ENCODE measurements around the gene ARHGEF33.

ARHGEF33 gene

DNA sequence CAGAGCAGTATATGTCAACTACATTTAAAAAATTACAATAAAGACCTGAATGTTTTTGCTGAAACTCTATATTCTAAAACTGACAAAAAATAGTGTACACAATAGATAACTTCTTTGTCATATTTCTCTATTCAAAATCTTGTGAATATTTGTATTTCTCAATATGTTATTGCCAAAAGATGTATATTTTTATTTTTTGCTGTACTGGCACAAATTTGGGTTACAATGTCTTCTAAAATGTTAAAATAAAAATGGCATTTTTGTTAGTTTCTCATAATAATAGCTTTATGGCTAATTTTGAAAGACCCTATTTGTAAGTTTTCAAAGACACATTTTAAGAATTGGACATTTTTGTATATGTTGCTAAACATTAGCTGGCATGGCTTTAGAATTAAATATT lies 630 bp upstream of the ARHGEF33 start:
- TF ChIP-seq, protein P1, sequence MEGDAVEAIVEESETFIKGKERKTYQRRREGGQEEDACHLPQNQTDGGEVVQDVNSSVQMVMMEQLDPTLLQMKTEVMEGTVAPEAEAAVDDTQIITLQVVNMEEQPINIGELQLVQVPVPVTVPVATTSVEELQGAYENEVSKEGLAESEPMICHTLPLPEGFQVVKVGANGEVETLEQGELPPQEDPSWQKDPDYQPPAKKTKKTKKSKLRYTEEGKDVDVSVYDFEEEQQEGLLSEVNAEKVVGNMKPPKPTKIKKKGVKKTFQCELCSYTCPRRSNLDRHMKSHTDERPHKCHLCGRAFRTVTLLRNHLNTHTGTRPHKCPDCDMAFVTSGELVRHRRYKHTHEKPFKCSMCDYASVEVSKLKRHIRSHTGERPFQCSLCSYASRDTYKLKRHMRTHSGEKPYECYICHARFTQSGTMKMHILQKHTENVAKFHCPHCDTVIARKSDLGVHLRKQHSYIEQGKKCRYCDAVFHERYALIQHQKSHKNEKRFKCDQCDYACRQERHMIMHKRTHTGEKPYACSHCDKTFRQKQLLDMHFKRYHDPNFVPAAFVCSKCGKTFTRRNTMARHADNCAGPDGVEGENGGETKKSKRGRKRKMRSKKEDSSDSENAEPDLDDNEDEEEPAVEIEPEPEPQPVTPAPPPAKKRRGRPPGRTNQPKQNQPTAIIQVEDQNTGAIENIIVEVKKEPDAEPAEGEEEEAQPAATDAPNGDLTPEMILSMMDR (IDR thresholded peaks at IDR 0.05; ENCODE audit: low read depth, low read length): no peak
- no peak for DNase-seq (ENCODE audit: extremely low read depth, low read depth)

DNA sequence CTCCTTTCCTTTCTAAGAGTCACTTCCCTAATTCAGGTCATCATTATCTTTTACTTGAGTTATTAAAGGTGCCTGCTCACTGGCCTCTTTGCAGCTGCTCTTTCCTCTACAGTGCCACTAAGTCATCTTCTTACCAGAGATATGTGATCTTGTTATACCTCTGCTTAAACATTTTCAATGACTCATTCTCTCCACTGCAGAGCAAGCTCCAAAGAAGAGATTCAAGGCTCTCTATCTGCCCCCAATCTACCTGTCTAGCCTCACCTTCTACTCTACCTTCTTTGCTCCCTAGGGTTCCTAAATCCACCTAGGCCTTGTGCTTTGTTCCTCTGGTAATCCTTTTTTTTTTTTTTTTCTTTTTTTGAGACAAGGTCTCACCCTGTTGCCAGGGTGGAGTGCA lies 3.1 kb downstream of the ARHGEF33 start:
- DNase-seq (ENCODE audit: extremely low read depth, low read depth): no peak
- TF ChIP-seq, protein P1 (IDR thresholded peaks at IDR 0.05; ENCODE audit: low read depth, low read length): no peak

DNA sequence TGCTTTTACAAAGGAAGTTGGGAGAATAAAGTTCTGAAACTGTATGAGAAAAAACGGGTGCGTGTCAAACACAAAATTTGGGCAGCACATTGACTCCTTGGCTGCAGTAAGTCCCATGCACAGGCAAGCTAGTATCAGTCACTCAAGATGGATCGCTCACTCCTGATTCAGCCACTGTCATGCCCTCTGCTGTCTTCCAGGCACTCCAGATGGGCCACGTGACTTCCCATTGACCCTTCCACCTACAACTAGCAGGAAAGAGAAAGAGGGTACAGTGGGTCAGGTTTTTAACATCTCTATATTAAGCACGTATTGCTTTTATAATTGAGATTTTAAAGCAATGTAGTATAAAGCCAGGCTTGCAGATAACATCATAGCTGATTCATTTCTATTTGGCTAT lies 8.6 kb downstream of the ARHGEF33 start:
- TF ChIP-seq, protein P1 (IDR thresholded peaks at IDR 0.05; ENCODE audit: low read depth, low read length): no peak
- no peak for DNase-seq (ENCODE audit: extremely low read depth, low read depth)

DNA sequence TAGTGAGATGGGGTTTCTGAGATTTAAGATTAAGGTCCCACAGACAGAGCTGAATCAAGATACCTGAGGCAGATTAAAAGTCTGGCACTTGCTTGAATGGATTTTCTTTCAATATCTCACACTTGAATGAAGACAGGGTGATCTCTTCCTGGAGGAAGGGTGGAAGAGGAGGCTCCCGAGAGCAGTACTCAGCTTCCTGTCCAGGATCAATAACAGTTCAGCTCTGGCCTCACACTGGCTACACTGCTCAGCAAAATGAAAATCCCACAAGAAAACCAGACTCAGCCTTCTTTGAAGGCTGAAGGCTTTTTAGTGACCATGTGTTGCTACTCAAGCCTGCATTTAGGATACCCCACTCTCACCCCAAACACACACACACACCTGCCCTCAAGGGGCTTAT lies 11.1 kb downstream of the ARHGEF33 start:
- no peak for DNase-seq (ENCODE audit: extremely low read depth, low read depth)
- TF ChIP-seq, protein P1 (IDR thresholded peaks at IDR 0.05; ENCODE audit: low read depth, low read length): no peak

DNA sequence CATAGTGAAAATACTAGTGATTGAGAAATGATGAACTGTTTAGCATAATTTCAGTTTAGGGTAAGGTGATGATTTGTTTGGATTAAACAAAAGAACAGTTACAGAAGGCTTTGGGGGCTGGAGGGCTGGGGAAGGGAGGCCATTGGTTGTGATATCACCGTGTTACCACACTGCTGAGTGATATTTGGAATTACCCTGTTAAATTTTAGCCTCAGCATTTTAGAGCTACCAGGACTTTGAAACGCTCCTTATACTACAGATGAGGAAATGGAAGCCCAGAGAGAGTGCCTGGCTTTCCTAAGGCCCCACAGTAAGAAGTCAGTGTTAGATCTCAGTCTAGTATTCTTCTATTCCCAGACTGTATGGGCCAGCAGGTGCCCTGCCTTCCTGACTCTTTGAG lies 15.6 kb downstream of the ARHGEF33 start:
- TF ChIP-seq, protein P1 (IDR thresholded peaks at IDR 0.05; ENCODE audit: low read depth, low read length): no peak

DNA sequence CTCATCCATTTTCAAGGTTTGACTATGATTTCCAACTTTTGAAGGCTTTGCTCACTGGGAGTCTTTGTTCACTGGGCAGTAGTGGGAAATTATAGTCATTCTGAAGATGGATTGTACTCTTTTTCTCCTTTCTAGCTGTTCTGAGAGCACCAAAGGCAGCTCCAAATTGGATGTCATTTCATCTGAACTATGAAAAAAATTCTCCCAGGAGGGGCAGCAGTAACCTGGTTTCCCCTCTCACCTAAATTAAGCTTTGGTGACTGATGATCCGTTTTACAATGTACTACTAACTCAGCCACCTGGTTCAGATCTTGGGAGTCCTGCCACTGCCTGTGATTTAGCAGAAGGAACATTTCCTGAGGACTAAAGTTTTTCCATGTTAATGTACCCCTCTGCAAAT lies 17.6 kb downstream of the ARHGEF33 start:
- no peak for DNase-seq (ENCODE audit: extremely low read depth, low read depth)
- TF ChIP-seq, protein P1 (IDR thresholded peaks at IDR 0.05; ENCODE audit: low read depth, low read length): no peak

More for the DNA sequence above, 15.6 kb downstream of the ARHGEF33 start:
- no peak for DNase-seq (ENCODE audit: extremely low read depth, low read depth)

DNA sequence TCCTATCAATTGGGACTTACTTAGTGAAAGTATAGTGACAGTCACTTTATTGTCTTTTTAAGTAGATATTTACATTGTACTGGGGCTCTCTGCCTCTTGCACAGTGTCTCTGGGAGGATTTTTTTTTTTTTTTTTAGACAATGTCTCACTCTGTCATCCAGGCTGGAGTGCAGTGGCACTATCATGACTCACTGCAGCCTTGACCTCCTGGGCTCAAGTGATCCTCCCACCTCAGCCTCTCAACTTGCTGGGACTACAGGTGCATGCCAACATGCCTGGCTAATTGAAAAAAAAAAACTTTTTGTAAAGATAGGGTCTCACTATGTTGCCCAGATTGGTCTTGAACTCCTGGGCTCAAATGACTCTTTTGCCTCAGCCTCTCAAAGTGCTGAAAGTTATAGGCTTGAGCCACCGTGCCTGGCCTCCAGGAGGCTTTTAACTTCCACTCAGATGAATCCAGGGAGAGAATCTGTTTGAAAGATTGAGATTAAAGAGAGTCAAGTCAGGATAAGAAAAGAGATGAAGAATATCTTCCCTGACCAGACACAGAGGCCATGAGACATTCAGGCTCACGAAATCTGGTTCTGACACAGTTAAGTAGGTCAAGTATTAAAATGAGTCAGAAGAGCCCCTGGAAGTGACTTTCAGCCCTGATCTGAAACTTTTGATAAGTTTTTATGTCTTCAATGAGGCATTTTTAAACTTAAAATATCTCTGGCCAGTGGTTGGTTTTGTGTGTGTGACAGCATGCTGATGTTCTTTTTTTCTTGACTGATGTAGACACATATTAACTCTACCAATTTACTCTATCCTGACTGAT lies 18.3 kb downstream of the ARHGEF33 start:
- no peak for DNase-seq (ENCODE audit: extremely low read depth, low read depth)
- TF ChIP-seq, protein P1 (IDR thresholded peaks at IDR 0.05; ENCODE audit: low read depth, low read length): no peak
